Frontal cortex (tissue), 1 donor: ENCODE results near the gene IRF5. TPM values are rescaled to one million over a fixed set of nuclear protein-coding genes. Genes with fewer than 3 reads are reported as not detected.

Experiments used
- small RNA-seq: library from RNA; depleted of rRNA; stranded (forward); fragments of <200 nt; gene quantifications from one replicate; pipeline ENCODE3, GENCODE V24; 2014
- total RNA-seq: library from RNA; depleted of rRNA; stranded (reverse); fragments of >200 nt; gene quantifications from one replicate; pipeline ENCODE4 v1.2.3, GENCODE V29; 2014

Gene IRF5
- total RNA-seq, 1 donor from 2014 or later, result 1.2 TPM

Small RNA genes within 50 kb of the gene (small RNA-seq; reads per million reads assigned to genes)
- not detected for gene RN7SL306P

Other genes with a start within 250 kb of the IRF5 start
- 55.0 TPM for gene CALU, start 198.6 kb upstream of the IRF5 start, total RNA-seq
- gene OPN1SW, start 162.1 kb upstream of the IRF5 start, total RNA-seq, result not detected
- gene CCDC136, start 146.0 kb upstream of the IRF5 start, total RNA-seq, result 38.3 TPM
- 2.4 TPM for gene FLNC, start 107.5 kb upstream of the IRF5 start, total RNA-seq
- gene ATP6V1F, start 75.1 kb upstream of the IRF5 start, total RNA-seq, result 74.6 TPM
- 0.41 TPM for gene KCP, start 27.2 kb upstream of the IRF5 start, total RNA-seq
- gene TNPO3, start 117.2 kb downstream of the IRF5 start, total RNA-seq, result 101 TPM
- 4.1 TPM for gene TSPAN33, start 206.8 kb downstream of the IRF5 start, total RNA-seq